ENCODE results near the gene JCHAIN.
"Not testable (repeated sequence)": the region's sequence is repeated elsewhere in the genome, so short reads cannot be mapped to it uniquely, and the experiment has no call there.

Gene JCHAIN

DNA sequence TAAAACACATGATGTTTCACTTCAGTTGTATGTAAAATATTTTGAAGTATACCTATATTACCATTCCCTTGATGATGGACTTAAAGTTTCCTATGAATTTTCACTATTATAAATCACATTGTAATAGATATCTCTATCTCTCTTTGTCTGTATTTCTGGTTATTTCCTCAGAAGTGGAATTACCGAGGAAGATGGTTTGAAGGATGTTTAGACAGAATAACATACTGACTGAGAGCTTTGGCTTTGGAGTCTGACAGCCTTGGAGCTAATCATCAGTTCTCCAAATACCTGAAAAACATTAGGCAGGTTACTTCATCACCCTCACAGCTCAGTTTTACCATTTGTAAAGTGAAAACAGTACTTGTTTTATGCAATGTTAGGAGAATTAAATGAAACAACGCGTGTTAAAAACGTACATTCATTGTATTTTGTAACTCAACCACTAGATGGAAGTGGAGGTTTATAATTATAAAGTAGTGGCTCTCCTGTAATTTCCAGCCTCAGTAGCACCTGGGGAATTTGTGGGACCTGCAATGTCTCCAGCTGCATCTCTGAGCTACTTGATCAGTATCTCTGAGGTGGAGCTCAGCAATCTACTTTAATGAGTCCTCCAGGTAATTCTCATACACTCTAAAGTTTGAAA lies 14.3 kb downstream of the JCHAIN start:
- Histone ChIP-seq H3K79me2 (ENCODE audit: insufficient read depth, low read length) (no peaks in the 10 kb centered on the region), H3K4me3 (ENCODE audit: low read length, poor library complexity, severe bottlenecking) (peak overlapping the region; percentile 54), H2AFZ (ENCODE audit: low read length) (peak overlapping the region; percentile 95), H3K36me3 (ENCODE audit: insufficient read depth, low read length) (no peaks in the 10 kb centered on the region), H3K9me2 (replicated peaks; ENCODE audit: low read depth, low read length) (no peaks in the 10 kb centered on the region), H3F3A (ENCODE audit: low read depth) (no peaks in the 10 kb centered on the region), H3K4me2 (ENCODE audit: low read depth, low read length, poor library complexity, severe bottlenecking) (peak overlapping the region; percentile 66), H4K20me1 (ENCODE audit: insufficient read depth, low read length, poor library complexity, severe bottlenecking) (no peaks in the 10 kb centered on the region), H3K4me1 (ENCODE audit: insufficient read depth, low read length, poor library complexity, severe bottlenecking) (no peaks in the 10 kb centered on the region), H3K9me3 (ENCODE audit: insufficient read depth, low read depth, low read length) (no peaks in the 10 kb centered on the region), H3K27me3 (ENCODE audit: insufficient read depth, low read length, poor library complexity, severe bottlenecking) (no peaks in the 10 kb centered on the region), H3K9ac (ENCODE audit: low read depth, low read length, poor library complexity, severe bottlenecking) (no peak overlapping the region)
- no peak for TF ChIP-seq EZH2phosphoT487 (IDR thresholded peaks at IDR 0.05; ENCODE audit: borderline replicate concordance)
- TF ChIP-seq, protein P1, sequence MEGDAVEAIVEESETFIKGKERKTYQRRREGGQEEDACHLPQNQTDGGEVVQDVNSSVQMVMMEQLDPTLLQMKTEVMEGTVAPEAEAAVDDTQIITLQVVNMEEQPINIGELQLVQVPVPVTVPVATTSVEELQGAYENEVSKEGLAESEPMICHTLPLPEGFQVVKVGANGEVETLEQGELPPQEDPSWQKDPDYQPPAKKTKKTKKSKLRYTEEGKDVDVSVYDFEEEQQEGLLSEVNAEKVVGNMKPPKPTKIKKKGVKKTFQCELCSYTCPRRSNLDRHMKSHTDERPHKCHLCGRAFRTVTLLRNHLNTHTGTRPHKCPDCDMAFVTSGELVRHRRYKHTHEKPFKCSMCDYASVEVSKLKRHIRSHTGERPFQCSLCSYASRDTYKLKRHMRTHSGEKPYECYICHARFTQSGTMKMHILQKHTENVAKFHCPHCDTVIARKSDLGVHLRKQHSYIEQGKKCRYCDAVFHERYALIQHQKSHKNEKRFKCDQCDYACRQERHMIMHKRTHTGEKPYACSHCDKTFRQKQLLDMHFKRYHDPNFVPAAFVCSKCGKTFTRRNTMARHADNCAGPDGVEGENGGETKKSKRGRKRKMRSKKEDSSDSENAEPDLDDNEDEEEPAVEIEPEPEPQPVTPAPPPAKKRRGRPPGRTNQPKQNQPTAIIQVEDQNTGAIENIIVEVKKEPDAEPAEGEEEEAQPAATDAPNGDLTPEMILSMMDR (conservative IDR thresholded peaks at IDR 0.05; ENCODE audit: low read length): peak; percentile 72

DNA sequence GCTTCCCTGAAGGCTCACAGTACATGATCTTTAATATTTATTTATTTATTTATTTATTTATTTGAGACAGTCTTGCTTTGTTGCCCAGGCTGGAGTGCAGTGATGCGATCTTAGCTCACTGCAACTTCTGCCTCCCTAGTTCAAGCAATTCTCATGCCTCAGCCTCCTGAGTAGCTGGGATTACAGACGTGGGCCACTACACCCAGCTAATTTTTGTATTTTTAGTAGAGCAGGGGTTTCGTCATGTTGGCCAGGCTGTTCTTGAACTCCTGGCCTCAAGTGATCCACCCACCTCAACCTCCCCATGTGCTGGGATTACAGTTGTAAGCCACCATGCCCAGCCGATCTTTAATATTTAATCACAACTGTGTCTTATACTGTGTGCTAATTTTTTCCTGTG lies 15.6 kb downstream of the JCHAIN start:
- H3K27me3 ChIP-seq (ENCODE audit: insufficient read depth, low read length, poor library complexity, severe bottlenecking); H3K36me3 ChIP-seq (ENCODE audit: insufficient read depth, low read length); H4K20me1 ChIP-seq (ENCODE audit: insufficient read depth, low read length, poor library complexity, severe bottlenecking); H3K4me2 ChIP-seq (ENCODE audit: low read depth, low read length, poor library complexity, severe bottlenecking); H3F3A ChIP-seq (ENCODE audit: low read depth); H3K9me3 ChIP-seq (ENCODE audit: insufficient read depth, low read depth, low read length); H3K79me2 ChIP-seq (ENCODE audit: insufficient read depth, low read length); H3K4me1 ChIP-seq (ENCODE audit: insufficient read depth, low read length, poor library complexity, severe bottlenecking); H2AFZ ChIP-seq (ENCODE audit: low read length); H3K9ac ChIP-seq (ENCODE audit: low read depth, low read length, poor library complexity, severe bottlenecking); H3K4me3 ChIP-seq (ENCODE audit: low read length, poor library complexity, severe bottlenecking); H3K9me2 ChIP-seq (replicated peaks; ENCODE audit: low read depth, low read length): not testable (repeated sequence)

DNA sequence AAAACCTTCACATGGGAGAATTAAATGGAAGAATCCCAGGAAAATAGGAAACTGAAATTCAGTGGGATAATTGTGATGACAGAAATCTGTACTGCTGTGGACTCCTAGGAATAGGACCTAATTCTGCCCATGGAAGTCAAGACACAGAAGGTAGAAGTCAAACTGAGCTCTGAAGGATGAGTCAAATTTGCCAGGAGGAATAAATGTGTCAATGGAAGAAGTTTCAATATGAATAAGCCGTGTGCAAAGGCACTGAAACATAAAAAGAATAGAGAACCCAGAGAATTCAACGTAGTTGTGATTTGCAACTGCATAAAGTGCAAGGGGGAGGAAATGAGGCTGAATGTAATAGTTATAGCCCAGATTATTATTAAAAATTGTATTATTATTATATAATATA lies 26.1 kb downstream of the JCHAIN start:
- no peak overlapping the region for H2AFZ ChIP-seq (ENCODE audit: low read length)
- no peaks in the 10 kb centered on the region for H3K79me2 ChIP-seq (ENCODE audit: insufficient read depth, low read length)
- H3K4me3 ChIP-seq (ENCODE audit: low read length, poor library complexity, severe bottlenecking): no peak overlapping the region
- H3F3A ChIP-seq (ENCODE audit: low read depth): no peaks in the 10 kb centered on the region
- TF ChIP-seq, protein P1 (conservative IDR thresholded peaks at IDR 0.05; ENCODE audit: low read length): no peak
- no peak for TF ChIP-seq EZH2phosphoT487 (IDR thresholded peaks at IDR 0.05; ENCODE audit: borderline replicate concordance)
- H4K20me1 ChIP-seq (ENCODE audit: insufficient read depth, low read length, poor library complexity, severe bottlenecking): no peaks in the 10 kb centered on the region
- H3K9me2 ChIP-seq (replicated peaks; ENCODE audit: low read depth, low read length): no peaks in the 10 kb centered on the region
- H3K9ac ChIP-seq (ENCODE audit: low read depth, low read length, poor library complexity, severe bottlenecking): no peak overlapping the region
- no peaks in the 10 kb centered on the region for H3K4me1 ChIP-seq (ENCODE audit: insufficient read depth, low read length, poor library complexity, severe bottlenecking)
- H3K4me2 ChIP-seq (ENCODE audit: low read depth, low read length, poor library complexity, severe bottlenecking): no peak overlapping the region
- H3K36me3 ChIP-seq (ENCODE audit: insufficient read depth, low read length): no peaks in the 10 kb centered on the region
- no peaks in the 10 kb centered on the region for H3K9me3 ChIP-seq (ENCODE audit: insufficient read depth, low read depth, low read length)
- H3K27me3 ChIP-seq (ENCODE audit: insufficient read depth, low read length, poor library complexity, severe bottlenecking): no peaks in the 10 kb centered on the region

DNA sequence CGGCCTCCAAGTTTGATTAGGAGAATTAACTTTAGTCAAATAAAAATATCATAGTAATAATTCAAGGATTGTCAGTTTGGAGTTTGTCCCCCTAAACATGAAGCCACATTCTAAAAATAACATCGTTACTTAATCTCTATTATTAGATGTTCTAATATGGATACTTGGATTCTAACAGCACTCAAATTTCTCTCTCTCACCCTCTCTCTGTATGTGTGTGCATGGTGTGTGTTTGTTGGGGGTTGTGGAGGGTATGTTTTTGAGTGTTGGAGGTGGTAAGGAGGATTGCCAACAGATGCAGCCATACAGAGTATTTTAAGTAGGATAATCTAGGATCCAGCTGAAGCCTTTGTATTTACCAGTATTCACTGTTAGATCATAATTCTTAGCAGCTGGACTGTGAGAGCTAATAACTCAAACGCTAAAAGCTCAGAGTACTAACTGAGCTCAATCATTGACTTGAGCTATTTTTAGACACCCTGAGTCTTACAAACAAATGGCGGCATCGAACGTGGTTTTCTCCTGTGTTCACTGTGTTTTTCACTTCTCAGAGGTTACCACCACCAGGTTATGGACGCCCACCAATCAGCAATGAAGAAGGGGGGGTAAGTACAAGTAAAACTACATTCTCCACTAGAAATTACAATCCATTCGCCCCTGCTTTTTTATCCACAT lies 28.9 kb downstream of the JCHAIN start:
- Histone ChIP-seq H3K36me3 (ENCODE audit: insufficient read depth, low read length) (no peaks in the 10 kb centered on the region), H4K20me1 (ENCODE audit: insufficient read depth, low read length, poor library complexity, severe bottlenecking) (no peaks in the 10 kb centered on the region), H3K9me3 (ENCODE audit: insufficient read depth, low read depth, low read length) (no peaks in the 10 kb centered on the region), H3K9ac (ENCODE audit: low read depth, low read length, poor library complexity, severe bottlenecking) (no peak overlapping the region), H2AFZ (ENCODE audit: low read length) (peak overlapping the region; percentile 45; the same call in 1 of the 2 replicates), H3K9me2 (replicated peaks; ENCODE audit: low read depth, low read length) (no peaks in the 10 kb centered on the region), H3K27me3 (ENCODE audit: insufficient read depth, low read length, poor library complexity, severe bottlenecking) (no peaks in the 10 kb centered on the region), H3K4me3 (ENCODE audit: low read length, poor library complexity, severe bottlenecking) (no peak overlapping the region), H3F3A (ENCODE audit: low read depth) (no peaks in the 10 kb centered on the region), H3K4me2 (ENCODE audit: low read depth, low read length, poor library complexity, severe bottlenecking) (no peak overlapping the region), H3K4me1 (ENCODE audit: insufficient read depth, low read length, poor library complexity, severe bottlenecking) (no peaks in the 10 kb centered on the region), H3K79me2 (ENCODE audit: insufficient read depth, low read length) (no peaks in the 10 kb centered on the region)
- TF ChIP-seq, protein P1 (conservative IDR thresholded peaks at IDR 0.05; ENCODE audit: low read length): no peak
- no peak for TF ChIP-seq EZH2phosphoT487 (IDR thresholded peaks at IDR 0.05; ENCODE audit: borderline replicate concordance)
